ENCODE measurements around the gene RALGAPA2.

DNA sequence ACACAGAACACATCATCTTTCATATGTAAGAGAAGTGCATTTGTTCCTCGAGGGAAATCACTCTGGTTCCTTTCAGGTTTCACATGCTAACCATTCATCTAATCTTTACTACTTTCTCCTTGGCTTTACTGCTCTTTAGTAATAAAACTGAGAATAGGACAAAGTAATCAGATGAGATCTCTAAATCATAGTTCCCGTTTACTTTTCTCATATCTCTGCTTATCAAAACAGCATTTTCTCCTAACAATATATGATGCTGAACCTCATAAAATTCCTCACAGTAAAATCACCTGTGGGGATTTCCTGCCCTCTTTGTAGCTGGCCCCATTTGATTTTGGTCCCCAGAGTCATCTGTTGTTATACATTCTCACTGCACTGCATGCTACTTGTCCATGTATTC is 100.2 kb downstream of the RALGAPA2 start:
- no peak for TF ChIP-seq ZNF219 (CRISPR knock-in tag; IDR thresholded peaks at IDR 0.05; ENCODE audit: borderline replicate concordance)
- TF ChIP-seq, protein P1, sequence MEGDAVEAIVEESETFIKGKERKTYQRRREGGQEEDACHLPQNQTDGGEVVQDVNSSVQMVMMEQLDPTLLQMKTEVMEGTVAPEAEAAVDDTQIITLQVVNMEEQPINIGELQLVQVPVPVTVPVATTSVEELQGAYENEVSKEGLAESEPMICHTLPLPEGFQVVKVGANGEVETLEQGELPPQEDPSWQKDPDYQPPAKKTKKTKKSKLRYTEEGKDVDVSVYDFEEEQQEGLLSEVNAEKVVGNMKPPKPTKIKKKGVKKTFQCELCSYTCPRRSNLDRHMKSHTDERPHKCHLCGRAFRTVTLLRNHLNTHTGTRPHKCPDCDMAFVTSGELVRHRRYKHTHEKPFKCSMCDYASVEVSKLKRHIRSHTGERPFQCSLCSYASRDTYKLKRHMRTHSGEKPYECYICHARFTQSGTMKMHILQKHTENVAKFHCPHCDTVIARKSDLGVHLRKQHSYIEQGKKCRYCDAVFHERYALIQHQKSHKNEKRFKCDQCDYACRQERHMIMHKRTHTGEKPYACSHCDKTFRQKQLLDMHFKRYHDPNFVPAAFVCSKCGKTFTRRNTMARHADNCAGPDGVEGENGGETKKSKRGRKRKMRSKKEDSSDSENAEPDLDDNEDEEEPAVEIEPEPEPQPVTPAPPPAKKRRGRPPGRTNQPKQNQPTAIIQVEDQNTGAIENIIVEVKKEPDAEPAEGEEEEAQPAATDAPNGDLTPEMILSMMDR (IDR thresholded peaks at IDR 0.05) = no peak
- TF ChIP-seq, protein P2, sequence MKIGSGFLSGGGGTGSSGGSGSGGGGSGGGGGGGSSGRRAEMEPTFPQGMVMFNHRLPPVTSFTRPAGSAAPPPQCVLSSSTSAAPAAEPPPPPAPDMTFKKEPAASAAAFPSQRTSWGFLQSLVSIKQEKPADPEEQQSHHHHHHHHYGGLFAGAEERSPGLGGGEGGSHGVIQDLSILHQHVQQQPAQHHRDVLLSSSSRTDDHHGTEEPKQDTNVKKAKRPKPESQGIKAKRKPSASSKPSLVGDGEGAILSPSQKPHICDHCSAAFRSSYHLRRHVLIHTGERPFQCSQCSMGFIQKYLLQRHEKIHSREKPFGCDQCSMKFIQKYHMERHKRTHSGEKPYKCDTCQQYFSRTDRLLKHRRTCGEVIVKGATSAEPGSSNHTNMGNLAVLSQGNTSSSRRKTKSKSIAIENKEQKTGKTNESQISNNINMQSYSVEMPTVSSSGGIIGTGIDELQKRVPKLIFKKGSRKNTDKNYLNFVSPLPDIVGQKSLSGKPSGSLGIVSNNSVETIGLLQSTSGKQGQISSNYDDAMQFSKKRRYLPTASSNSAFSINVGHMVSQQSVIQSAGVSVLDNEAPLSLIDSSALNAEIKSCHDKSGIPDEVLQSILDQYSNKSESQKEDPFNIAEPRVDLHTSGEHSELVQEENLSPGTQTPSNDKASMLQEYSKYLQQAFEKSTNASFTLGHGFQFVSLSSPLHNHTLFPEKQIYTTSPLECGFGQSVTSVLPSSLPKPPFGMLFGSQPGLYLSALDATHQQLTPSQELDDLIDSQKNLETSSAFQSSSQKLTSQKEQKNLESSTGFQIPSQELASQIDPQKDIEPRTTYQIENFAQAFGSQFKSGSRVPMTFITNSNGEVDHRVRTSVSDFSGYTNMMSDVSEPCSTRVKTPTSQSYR (CRISPR knock-in tag; IDR thresholded peaks at IDR 0.05) = no peak
- TF ChIP-seq, protein P3, sequence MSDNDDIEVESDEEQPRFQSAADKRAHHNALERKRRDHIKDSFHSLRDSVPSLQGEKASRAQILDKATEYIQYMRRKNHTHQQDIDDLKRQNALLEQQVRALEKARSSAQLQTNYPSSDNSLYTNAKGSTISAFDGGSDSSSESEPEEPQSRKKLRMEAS (CRISPR knock-in tag; IDR thresholded peaks at IDR 0.05) = no peak
- no peak for TF ChIP-seq ZNF121 (CRISPR knock-in tag; IDR thresholded peaks at IDR 0.05)
- TF ChIP-seq ZNF138 (CRISPR knock-in tag; conservative IDR thresholded peaks at IDR 0.05) = no peak
- TF ChIP-seq CREB1 (CRISPR knock-in tag; IDR thresholded peaks at IDR 0.05) = no peak
- TF ChIP-seq, protein P4, sequence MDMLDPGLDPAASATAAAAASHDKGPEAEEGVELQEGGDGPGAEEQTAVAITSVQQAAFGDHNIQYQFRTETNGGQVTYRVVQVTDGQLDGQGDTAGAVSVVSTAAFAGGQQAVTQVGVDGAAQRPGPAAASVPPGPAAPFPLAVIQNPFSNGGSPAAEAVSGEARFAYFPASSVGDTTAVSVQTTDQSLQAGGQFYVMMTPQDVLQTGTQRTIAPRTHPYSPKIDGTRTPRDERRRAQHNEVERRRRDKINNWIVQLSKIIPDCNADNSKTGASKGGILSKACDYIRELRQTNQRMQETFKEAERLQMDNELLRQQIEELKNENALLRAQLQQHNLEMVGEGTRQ (CRISPR knock-in tag; IDR thresholded peaks at IDR 0.05) = no peak
